ENCODE results near the gene SERPINB1.

DNA sequence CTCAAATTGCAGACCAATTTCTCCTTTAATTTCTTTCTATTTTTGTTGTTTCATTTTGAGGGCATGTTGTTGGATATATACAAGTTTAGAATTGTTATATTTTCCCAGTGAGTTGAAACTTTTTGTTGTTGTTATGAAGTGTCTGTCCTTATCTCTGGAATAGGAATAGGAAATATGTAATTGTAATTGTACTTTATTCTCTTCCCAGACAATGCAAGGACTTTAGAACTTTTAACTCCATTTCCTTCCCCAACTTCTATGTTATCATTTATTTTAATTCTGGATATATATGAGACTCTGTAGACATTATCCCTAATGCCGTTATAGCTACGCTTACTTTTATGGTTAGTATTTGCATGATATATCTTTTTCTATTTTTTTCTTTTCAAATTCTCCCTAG is 12.4 kb downstream of the SERPINB1 start:
- TF ChIP-seq, protein P1, sequence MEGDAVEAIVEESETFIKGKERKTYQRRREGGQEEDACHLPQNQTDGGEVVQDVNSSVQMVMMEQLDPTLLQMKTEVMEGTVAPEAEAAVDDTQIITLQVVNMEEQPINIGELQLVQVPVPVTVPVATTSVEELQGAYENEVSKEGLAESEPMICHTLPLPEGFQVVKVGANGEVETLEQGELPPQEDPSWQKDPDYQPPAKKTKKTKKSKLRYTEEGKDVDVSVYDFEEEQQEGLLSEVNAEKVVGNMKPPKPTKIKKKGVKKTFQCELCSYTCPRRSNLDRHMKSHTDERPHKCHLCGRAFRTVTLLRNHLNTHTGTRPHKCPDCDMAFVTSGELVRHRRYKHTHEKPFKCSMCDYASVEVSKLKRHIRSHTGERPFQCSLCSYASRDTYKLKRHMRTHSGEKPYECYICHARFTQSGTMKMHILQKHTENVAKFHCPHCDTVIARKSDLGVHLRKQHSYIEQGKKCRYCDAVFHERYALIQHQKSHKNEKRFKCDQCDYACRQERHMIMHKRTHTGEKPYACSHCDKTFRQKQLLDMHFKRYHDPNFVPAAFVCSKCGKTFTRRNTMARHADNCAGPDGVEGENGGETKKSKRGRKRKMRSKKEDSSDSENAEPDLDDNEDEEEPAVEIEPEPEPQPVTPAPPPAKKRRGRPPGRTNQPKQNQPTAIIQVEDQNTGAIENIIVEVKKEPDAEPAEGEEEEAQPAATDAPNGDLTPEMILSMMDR (IDR thresholded peaks at IDR 0.05 in 8 of 11, conservative IDR thresholded peaks at IDR 0.05 in 3 of 11), result no peak
- no peak for TF ChIP-seq POLR2AphosphoS5 (IDR thresholded peaks at IDR 0.05)
